ENCODE measurements around the gene GOLGA1. TPM values are rescaled to one million over a fixed set of nuclear protein-coding genes. Genes with fewer than 3 reads are reported as not detected.
A peak's percentile ranks its signal among the peaks of the same experiment; 100 is the strongest.

The GOLGA1 gene
- total and polyA plus RNA-seq, 9 of the 15 experiments (the other 6 are each of a cell fraction or from before 2014, with no cell fraction given) = 2.9 to 15.9 (median 8.5) TPM

- TF ChIP-seq, protein P1, sequence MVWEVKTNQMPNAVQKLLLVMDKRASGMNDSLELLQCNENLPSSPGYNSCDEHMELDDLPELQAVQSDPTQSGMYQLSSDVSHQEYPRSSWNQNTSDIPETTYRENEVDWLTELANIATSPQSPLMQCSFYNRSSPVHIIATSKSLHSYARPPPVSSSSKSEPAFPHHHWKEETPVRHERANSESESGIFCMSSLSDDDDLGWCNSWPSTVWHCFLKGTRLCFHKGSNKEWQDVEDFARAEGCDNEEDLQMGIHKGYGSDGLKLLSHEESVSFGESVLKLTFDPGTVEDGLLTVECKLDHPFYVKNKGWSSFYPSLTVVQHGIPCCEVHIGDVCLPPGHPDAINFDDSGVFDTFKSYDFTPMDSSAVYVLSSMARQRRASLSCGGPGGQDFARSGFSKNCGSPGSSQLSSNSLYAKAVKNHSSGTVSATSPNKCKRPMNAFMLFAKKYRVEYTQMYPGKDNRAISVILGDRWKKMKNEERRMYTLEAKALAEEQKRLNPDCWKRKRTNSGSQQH (CRISPR knock-in tag; IDR thresholded peaks at IDR 0.05) = no peak
These were observed 80.1 kb downstream of the GOLGA1 start (continued) for GRCh38 chr9:124860582-124861341.

GRCh38 chr9:124859803-124860581 is 80.9 kb downstream of the GOLGA1 start:
- no peak overlapping the region for H2AFZ ChIP-seq (ENCODE audit: low read depth, low read length)
- in situ Hi-C loops (cut with MboI) (loop anchor here (10.0 kb wide), 1 partner anchor 285 kb away; the partner anchor contains the start of gene SCAI), intact Hi-C loops (cut with micrococcal nuclease) (loop anchor here (5.0 kb wide), 1 partner anchor 32 kb away; no protein-coding TSS in a partner anchor)
- peak overlapping the region; percentile 98 for H3K4me2 ChIP-seq (ENCODE audit: insufficient read depth, low read length)
- H3K9ac ChIP-seq (ENCODE audit: insufficient read depth in 1 of 2, low read depth in 2 of 2, low read length in 2 of 2) = peak overlapping the region; percentile 97 to 100
- H3K79me2 ChIP-seq (ENCODE audit: control insufficient read depth, insufficient read depth, low read length) = peaks cover 59% of the 10 kb centered on the region
- peaks cover 22 to 53% of the 10 kb centered on the region in 2 experiments for H3K4me1 ChIP-seq (replicated peaks in 1 of 2; ENCODE audit: control insufficient read depth in 2 of 2, insufficient read depth in 2 of 2, low read length in 2 of 2)
- peak overlapping the region; percentile 94 for H3K27ac ChIP-seq (ENCODE audit: extremely low read depth, low read depth, low read length)
- peaks cover 15% of the 10 kb centered on the region for H3K9me1 ChIP-seq (ENCODE audit: control insufficient read depth, insufficient read depth, low read length)
- 24% methylated on average over 10 of the region's 10 CpGs for WGBS (ENCODE audit: insufficient coverage, low coverage, missing lambda C conversion rate)
- H3K9me3 ChIP-seq (replicated peaks; ENCODE audit: control insufficient read depth, insufficient read depth, low read depth, low read length) = no peaks in the 10 kb centered on the region; the same call in 1 of the 2 replicates
- H4K20me1 ChIP-seq (replicated peaks; ENCODE audit: control insufficient read depth, insufficient read depth, low read length) = peaks cover 51% of the 10 kb centered on the region
- FAIRE-seq (no peak), ATAC-seq (no peak), DNase-seq (ENCODE audit: extremely low read depth in 1 of 4, low spot score in 3 of 4) (no peak)
- H3K4me3 ChIP-seq = peak overlapping the region; percentile 99
- POLR2A ChIA-PET = interaction anchor here (0.6 to 2.9 kb wide), 10 partner anchors 8 to 95 kb away, joined by 3 to 39 read pairs (median 6); partner anchors contain the start of genes NR6A1 and WDR38
- no TSS peak for BruUV-seq (replicated peaks)
- CTCF ChIA-PET (ENCODE audit: low intra/inter-chr PET ratio) = interaction anchor here (0.9 to 1.1 kb wide), 2 partner anchors 65 to 148 kb away, joined by 3 read pairs; no protein-coding TSS in a partner anchor
- peaks cover 59% of the 10 kb centered on the region for H3K36me3 ChIP-seq (ENCODE audit: control insufficient read depth, insufficient read depth, low read length)
- H3K27me3 ChIP-seq (ENCODE audit: control insufficient read depth in 2 of 2, insufficient read depth in 2 of 2, low read length in 2 of 2) = no peaks in the 10 kb centered on the region
- TF ChIP-seq PHF8 (IDR thresholded peaks at IDR 0.05; ENCODE audit: borderline replicate concordance, low read length) = no peak
- TF ChIP-seq HEY1 (CRISPR knock-in tag; IDR thresholded peaks at IDR 0.05; ENCODE audit: borderline replicate concordance) = no peak
- no peak for TF ChIP-seq SMARCB1 (IDR thresholded peaks at IDR 0.05; ENCODE audit: insufficient read length, low read depth)
- TF ChIP-seq, protein P2, sequence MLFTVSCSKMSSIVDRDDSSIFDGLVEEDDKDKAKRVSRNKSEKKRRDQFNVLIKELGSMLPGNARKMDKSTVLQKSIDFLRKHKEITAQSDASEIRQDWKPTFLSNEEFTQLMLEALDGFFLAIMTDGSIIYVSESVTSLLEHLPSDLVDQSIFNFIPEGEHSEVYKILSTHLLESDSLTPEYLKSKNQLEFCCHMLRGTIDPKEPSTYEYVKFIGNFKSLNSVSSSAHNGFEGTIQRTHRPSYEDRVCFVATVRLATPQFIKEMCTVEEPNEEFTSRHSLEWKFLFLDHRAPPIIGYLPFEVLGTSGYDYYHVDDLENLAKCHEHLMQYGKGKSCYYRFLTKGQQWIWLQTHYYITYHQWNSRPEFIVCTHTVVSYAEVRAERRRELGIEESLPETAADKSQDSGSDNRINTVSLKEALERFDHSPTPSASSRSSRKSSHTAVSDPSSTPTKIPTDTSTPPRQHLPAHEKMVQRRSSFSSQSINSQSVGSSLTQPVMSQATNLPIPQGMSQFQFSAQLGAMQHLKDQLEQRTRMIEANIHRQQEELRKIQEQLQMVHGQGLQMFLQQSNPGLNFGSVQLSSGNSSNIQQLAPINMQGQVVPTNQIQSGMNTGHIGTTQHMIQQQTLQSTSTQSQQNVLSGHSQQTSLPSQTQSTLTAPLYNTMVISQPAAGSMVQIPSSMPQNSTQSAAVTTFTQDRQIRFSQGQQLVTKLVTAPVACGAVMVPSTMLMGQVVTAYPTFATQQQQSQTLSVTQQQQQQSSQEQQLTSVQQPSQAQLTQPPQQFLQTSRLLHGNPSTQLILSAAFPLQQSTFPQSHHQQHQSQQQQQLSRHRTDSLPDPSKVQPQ (CRISPR knock-in tag; IDR thresholded peaks at IDR 0.05; ENCODE audit: borderline replicate concordance) = no peak
- TF ChIP-seq EWSR1 (IDR thresholded peaks at IDR 0.05; ENCODE audit: borderline replicate concordance, low read depth, partially characterized antibody) = no peak
- no peak for TF ChIP-seq CREM (IDR thresholded peaks at IDR 0.05; ENCODE audit: low read depth)
- TF ChIP-seq KAT7 (CRISPR knock-in tag; IDR thresholded peaks at IDR 0.05; ENCODE audit: borderline replicate concordance) = no peak
- peak; percentile 51 for TF ChIP-seq SIRT6 (IDR thresholded peaks at IDR 0.05; ENCODE audit: low read depth, low read length)
- TF ChIP-seq SRSF7 (optimal IDR thresholded peaks at IDR 0.05; ENCODE audit: low read depth, low read length) = no peak
- no peak for TF ChIP-seq ETV5 (CRISPR knock-in tag; IDR thresholded peaks at IDR 0.05; ENCODE audit: low read depth)
- no peak for TF ChIP-seq ZNF174 (CRISPR knock-in tag; IDR thresholded peaks at IDR 0.05)
- peak; percentile 52; the same call in 1 of the 2 replicates for TF ChIP-seq SPI1 (IDR thresholded peaks at IDR 0.05; ENCODE audit: borderline replicate concordance, low read depth, low read length)
- no peak for TF ChIP-seq ZNF780A (CRISPR knock-in tag; IDR thresholded peaks at IDR 0.05)
